Kidney epithelial cell (primary cell): ENCODE data around the gene LMAN2. TPM values are rescaled to one million over a fixed set of nuclear protein-coding genes. Genes with fewer than 3 reads are reported as not detected.

Experiments
- DNase-seq: peaks from one replicate; pipeline ENCODE4 v3.0.0-alpha.2; 2010; ENCODE audit warnings: low read depth
- H3K27me3 ChIP-seq: 2 replicates; pipeline ENCODE4 v1.6.0; 2011; ENCODE audit warnings: low read length; ENCODE audit not compliant: control insufficient read depth, insufficient read depth
- H3K36me3 ChIP-seq: 2 replicates; pipeline ENCODE4 v1.5.1; 2011; ENCODE audit warnings: low read length; ENCODE audit not compliant: control insufficient read depth, insufficient read depth
- H3K4me3 ChIP-seq: 2 replicates; pipeline ENCODE4 v1.5.1; 2011; ENCODE audit warnings: low read depth, mild to moderate bottlenecking, control low read depth, low read length
- total RNA-seq: library from RNA; depleted of rRNA; stranded (reverse); fragments of >200 nt; gene quantifications from 2 replicates; pipeline ENCODE4 v1.2.3, GENCODE V29; 2015
- TF ChIP-seq, protein P1 (sequence below): IDR thresholded peaks from 2 replicates; pipeline ENCODE4 v1.5.1; 2011; ENCODE audit warnings: mild to moderate bottlenecking, moderate library complexity, low read length, control low read depth, inconsistent platforms; ENCODE audit not compliant: insufficient read depth, poor library complexity, severe bottlenecking

Gene LMAN2
- total RNA-seq, 1 donor from 2014 or later: 308 TPM

DNA sequence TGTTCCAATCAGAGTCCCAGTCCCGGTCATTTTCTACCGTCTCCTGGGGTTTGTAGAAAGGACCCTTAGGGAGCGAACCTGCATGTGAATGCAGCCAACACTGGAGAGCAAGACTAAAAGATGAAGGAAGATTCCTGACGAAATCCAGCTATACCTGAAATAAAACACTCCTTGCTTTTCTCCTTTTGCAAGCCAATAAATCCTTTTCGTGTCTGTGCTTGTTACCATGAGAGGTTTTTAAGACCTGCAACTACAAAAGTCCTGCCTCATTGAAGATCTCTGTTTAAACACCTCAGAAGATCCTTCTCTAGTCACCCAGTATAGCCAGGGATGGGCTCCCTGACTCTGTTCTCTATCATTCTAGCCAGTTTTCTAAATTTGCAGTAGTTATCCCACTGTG is 22.7 kb upstream of the LMAN2 start:
- no peak for DNase-seq
- no peak overlapping the region for H3K4me3 ChIP-seq
- H3K27me3 ChIP-seq: no peaks in the 10 kb centered on the region
- H3K36me3 ChIP-seq: no peaks in the 10 kb centered on the region
- TF ChIP-seq, protein P1, sequence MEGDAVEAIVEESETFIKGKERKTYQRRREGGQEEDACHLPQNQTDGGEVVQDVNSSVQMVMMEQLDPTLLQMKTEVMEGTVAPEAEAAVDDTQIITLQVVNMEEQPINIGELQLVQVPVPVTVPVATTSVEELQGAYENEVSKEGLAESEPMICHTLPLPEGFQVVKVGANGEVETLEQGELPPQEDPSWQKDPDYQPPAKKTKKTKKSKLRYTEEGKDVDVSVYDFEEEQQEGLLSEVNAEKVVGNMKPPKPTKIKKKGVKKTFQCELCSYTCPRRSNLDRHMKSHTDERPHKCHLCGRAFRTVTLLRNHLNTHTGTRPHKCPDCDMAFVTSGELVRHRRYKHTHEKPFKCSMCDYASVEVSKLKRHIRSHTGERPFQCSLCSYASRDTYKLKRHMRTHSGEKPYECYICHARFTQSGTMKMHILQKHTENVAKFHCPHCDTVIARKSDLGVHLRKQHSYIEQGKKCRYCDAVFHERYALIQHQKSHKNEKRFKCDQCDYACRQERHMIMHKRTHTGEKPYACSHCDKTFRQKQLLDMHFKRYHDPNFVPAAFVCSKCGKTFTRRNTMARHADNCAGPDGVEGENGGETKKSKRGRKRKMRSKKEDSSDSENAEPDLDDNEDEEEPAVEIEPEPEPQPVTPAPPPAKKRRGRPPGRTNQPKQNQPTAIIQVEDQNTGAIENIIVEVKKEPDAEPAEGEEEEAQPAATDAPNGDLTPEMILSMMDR: no peak

GRCh38 chr5:177373806-177374205 is 22.3 kb upstream of the LMAN2 start:
- TF ChIP-seq, protein P1: no peak
- DNase-seq: no peak
- Histone ChIP-seq H3K36me3 (no peaks in the 10 kb centered on the region), H3K27me3 (no peaks in the 10 kb centered on the region), H3K4me3 (no peak overlapping the region)

DNA sequence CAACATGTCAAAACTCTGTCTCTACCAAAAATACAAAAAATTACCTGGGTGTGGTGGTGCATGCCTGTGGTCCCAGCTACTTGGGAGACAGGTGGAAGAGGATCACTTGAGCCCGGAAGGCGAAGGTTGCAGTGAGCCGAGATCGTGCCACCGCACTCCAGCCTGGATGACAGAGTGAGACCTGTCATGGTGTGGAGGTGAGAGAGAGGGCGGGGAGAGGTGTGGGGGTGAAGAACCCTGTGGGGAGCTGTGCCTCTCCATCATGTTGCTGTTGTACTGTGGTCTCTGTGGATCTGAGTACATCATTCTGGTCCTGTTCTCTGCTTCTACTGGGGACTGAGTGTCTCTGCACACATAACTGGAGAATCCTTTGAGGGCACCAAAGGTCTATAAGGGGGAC is 21.4 kb upstream of the LMAN2 start:
- no peaks in the 10 kb centered on the region for H3K27me3 ChIP-seq
- no peaks in the 10 kb centered on the region for H3K36me3 ChIP-seq
- DNase-seq: no peak
- no peak overlapping the region for H3K4me3 ChIP-seq
- TF ChIP-seq, protein P1: no peak

GRCh38 chr5:177372034-177372896 is 20.8 kb upstream of the LMAN2 start:
- TF ChIP-seq, protein P1: no peak
- no peak overlapping the region for H3K4me3 ChIP-seq
- H3K36me3 ChIP-seq: no peaks in the 10 kb centered on the region
- H3K27me3 ChIP-seq: no peaks in the 10 kb centered on the region
- DNase-seq: no peak

- DNase-seq: no peak
- TF ChIP-seq, protein P1: no peak
- Histone ChIP-seq H3K36me3 (no peaks in the 10 kb centered on the region), H3K4me3 (peak overlapping the region; percentile 37), H3K27me3 (no peaks in the 10 kb centered on the region)
Observed at GRCh38 chr5:177371120-177372033, 19.9 kb upstream of the LMAN2 start.
